LNCaP clone FGC (cell line): ENCODE data around the gene SHCBP1.

ENCODE experiments used
- DNase-seq: peaks from one replicate; pipeline ENCODE4 v3.0.0-alpha.2; 2011; ENCODE audit warnings: low read depth
- H3K4me3 ChIP-seq: 2 replicates; pipeline ENCODE4 v1.5.1; 2011; ENCODE audit warnings: mild to moderate bottlenecking, low read depth, low read length, control low read depth
- TF ChIP-seq, protein P1 (sequence below): IDR thresholded peaks from 2 replicates; pipeline ENCODE4 v1.5.1; 2012; ENCODE audit warnings: mild to moderate bottlenecking; ENCODE audit not compliant: control insufficient read depth, insufficient read depth; ENCODE audit errors: extremely low read depth

SHCBP1 gene

DNA sequence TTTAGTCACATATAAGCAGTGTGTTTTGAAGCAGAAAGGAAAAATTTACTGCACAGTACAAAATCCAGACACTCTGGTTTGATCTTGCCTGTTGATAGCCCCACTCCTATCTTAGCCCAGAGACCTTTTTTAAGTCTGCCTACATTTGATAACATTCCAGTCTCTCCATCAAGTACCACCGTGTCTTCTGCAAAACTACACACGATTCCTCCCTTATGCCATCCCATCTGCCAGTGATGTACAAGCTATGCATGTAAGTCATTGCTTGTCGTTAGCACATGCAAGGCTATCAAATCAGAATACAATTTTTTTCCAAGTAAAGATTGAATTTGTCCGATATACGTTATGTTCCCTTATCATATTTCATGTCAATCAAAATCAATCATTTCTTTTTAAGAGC, 14.9 kb downstream of the SHCBP1 start:
- TF ChIP-seq, protein P1, sequence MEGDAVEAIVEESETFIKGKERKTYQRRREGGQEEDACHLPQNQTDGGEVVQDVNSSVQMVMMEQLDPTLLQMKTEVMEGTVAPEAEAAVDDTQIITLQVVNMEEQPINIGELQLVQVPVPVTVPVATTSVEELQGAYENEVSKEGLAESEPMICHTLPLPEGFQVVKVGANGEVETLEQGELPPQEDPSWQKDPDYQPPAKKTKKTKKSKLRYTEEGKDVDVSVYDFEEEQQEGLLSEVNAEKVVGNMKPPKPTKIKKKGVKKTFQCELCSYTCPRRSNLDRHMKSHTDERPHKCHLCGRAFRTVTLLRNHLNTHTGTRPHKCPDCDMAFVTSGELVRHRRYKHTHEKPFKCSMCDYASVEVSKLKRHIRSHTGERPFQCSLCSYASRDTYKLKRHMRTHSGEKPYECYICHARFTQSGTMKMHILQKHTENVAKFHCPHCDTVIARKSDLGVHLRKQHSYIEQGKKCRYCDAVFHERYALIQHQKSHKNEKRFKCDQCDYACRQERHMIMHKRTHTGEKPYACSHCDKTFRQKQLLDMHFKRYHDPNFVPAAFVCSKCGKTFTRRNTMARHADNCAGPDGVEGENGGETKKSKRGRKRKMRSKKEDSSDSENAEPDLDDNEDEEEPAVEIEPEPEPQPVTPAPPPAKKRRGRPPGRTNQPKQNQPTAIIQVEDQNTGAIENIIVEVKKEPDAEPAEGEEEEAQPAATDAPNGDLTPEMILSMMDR, result no peak
- no peak overlapping the region for H3K4me3 ChIP-seq
- no peak for DNase-seq

DNA sequence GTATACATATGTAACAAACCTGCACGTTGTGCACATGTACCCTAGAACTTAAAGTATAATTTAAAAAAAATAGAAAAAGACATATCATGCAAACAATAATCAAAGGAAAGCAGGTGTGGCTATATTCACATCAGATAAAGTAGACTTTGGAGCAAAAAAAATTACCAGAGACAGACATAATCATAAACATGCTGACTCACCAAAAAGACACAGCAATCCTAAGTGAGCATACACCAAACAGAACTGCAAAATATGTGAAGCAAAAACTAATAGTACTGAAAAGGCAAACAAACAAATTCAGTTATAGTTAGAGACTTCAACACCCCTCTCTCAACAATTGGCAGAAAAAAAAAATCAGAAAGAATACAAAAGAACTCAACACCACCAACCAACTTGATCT, 29.9 kb downstream of the SHCBP1 start:
- H3K4me3 ChIP-seq, result no peak overlapping the region
- DNase-seq, result no peak
- TF ChIP-seq, protein P1, result no peak

DNA sequence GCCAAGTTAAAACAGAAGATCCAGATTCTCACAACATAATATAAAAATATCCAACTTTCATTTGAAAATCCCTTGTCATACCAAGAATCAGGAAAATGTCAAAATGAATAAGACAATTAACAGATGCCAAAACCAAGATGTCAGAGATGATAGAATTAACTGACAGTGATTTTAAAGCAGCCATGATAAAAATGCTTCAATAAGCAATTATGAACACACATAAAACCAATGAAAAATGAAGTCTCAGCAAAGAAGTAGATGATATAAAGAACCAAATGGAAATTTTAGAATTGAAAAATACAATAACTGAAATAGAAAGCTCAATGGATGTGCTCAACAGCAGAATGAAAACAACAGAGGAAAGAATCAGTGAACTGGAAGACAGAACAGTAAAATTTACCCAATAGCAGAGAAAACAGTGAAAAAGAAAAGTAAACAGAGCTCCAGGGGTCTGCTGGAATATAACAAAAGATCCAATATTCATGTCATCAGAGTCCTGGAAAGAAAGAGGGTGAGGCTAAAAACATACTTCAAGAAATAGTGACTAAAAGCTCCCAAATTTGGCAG, 35.1 kb downstream of the SHCBP1 start:
- no peak overlapping the region for H3K4me3 ChIP-seq
- TF ChIP-seq, protein P1, result no peak
- DNase-seq, result no peak

DNA sequence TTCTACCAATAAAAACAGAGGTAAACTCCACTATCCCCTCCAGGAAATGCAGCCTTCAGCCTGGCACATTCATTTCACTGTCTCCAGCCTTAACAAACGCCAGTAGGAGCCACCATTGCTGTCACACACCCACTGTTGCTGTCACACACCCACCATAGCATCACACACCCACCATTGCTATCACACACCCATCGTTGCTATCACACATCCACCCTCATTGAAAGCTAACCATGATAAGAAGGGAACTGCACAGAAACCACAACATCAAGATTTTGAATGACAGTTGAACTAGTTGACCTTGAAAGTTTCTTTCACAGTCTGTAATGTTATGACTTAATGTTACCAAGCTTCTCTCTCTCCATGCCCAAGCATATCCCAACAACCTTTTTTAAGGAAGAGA, 38.1 kb downstream of the SHCBP1 start:
- H3K4me3 ChIP-seq, result no peak overlapping the region
- TF ChIP-seq, protein P1, result no peak
- no peak for DNase-seq

DNA sequence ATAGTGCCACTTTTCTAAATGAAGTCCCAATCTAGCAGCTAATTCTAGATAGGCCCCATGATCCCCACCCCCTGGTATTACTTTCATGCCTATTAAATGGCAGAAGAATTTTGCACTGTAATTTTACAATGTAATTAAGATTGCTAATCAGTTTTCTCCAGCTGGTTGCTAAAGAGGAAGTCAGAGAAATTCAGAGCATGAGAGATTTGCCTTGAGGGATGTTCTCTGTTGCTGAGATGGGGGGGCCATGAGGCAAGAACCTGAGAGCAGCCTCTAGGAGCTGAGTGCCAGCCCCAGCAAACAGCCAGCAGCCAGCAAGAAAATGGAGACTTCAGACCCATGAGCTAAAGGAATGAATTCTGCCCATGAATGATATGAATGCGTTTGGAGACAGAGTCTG, 38.9 kb downstream of the SHCBP1 start:
- TF ChIP-seq, protein P1, result no peak
- no peak overlapping the region for H3K4me3 ChIP-seq
- DNase-seq, result no peak

DNA sequence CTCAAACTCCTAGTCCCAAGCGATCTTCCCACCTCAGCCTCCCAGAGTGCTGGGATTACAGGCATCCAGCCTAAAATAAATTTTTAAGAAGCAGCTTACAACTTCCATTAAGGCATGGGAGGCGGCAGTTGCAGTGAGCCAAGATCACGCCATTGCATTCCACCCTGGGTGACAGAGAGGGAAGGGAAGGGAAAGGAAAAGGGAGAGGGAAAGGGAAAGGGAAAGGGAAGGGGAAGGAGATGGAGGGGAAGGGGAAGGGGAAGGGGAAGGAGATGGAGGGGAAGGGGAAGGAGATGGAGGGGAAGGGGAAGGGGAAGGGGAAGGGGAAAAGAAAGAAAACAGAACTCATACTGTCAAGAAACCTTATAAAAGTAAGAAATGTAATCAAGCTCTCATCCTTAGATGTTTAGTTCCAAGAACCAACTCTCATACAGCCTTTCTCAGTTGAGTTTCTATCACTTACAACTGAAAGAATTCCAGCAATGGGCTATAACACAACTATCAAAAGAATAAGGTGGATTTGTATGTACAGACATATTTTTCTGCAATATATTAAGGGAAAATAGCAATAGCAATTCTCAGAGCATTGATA, 43.1 kb downstream of the SHCBP1 start:
- no peak overlapping the region for H3K4me3 ChIP-seq
- no peak for DNase-seq
- TF ChIP-seq, protein P1, result no peak

DNA sequence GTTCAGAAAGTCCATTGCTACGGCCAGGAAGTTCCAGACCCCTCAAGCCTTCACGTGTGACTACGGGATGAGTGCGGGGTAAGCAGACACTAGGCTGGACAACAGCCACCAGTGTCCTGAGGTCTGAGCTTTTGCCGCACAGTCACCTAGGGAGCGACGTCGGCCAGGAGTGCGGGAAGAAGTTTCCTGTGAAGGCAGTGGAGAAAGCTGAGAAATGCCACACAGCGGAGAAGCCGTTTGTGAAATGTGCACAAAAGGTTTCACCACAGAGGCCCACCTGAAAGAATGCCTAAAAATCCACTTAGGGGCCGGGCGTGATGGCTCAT, 47.4 kb downstream of the SHCBP1 start:
- no peak overlapping the region for H3K4me3 ChIP-seq
- TF ChIP-seq, protein P1, result no peak
- no peak for DNase-seq
